ENCODE measurements around the gene OR6P1. TPM values are rescaled to one million over a fixed set of nuclear protein-coding genes. Genes with fewer than 3 reads are reported as not detected.

The OR6P1 gene
- total RNA-seq, 4 donors from 2014 or later = not detected

- no peak for TF ChIP-seq POLR2AphosphoS5 (IDR thresholded peaks at IDR 0.05)
- TF ChIP-seq, protein P1, sequence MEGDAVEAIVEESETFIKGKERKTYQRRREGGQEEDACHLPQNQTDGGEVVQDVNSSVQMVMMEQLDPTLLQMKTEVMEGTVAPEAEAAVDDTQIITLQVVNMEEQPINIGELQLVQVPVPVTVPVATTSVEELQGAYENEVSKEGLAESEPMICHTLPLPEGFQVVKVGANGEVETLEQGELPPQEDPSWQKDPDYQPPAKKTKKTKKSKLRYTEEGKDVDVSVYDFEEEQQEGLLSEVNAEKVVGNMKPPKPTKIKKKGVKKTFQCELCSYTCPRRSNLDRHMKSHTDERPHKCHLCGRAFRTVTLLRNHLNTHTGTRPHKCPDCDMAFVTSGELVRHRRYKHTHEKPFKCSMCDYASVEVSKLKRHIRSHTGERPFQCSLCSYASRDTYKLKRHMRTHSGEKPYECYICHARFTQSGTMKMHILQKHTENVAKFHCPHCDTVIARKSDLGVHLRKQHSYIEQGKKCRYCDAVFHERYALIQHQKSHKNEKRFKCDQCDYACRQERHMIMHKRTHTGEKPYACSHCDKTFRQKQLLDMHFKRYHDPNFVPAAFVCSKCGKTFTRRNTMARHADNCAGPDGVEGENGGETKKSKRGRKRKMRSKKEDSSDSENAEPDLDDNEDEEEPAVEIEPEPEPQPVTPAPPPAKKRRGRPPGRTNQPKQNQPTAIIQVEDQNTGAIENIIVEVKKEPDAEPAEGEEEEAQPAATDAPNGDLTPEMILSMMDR (IDR thresholded peaks at IDR 0.05) = no peak
- no peak for TF ChIP-seq EP300 (IDR thresholded peaks at IDR 0.05; ENCODE audit: low read depth)
- no peak for TF ChIP-seq POLR2A (IDR thresholded peaks at IDR 0.05)
- H3K27ac ChIP-seq = no peak overlapping the region
- no peak overlapping the region for H3K4me3 ChIP-seq
- no peaks in the 10 kb centered on the region for H3K4me1 ChIP-seq
- in situ Hi-C loops (cut with MboI; ENCODE audit: low pct_ligation_motif_present in 1 of 4, low pct_unique_long_range_greater_than_20kb in 1 of 4, low sequenced_read_pairs in 3 of 4) (no loop called here), intact Hi-C loops (cut with DNase I; ENCODE audit: low total_unique reads) (no loop called here)
- H3K27me3 ChIP-seq = no peaks in the 10 kb centered on the region
- H3K9me3 ChIP-seq = no peaks in the 10 kb centered on the region
- 85 to 94% methylated on average over 2 of the region's 2 CpGs for WGBS, 2 donors (ENCODE audit: low coverage in 1 of 2)
- DNase-seq = no peak
- no peaks in the 10 kb centered on the region for H3K36me3 ChIP-seq
These were observed 32.8 kb downstream of the OR6P1 start for GRCh38 chr1:158537609-158538008.

DNA sequence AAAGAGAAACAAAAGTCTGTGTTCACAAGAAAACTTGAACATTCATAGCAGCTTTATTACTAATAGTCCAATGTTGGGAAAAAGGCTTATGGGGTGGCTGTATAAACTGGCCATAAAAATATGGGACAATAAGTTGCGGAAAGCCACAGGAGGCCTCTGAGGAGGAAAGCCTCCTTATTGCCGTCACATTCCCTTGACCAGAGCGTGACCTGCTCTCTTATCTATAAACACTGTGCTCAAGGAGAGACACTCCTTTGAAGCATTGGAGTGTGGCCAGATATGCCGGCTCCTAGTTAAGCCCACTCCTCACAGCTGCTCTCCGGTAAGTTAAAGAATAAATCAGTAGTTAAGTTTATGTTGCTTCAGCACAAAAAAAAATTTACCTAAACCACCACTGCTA is 35.9 kb downstream of the OR6P1 start:
- WGBS, 2 donors (ENCODE audit: low coverage in 1 of 2) = 29 to 40% methylated on average over 1 to 5 of the region's 5 CpGs
- in situ Hi-C loops (cut with MboI; ENCODE audit: low pct_ligation_motif_present in 1 of 4, low pct_unique_long_range_greater_than_20kb in 1 of 4, low sequenced_read_pairs in 3 of 4) = no loop called here
- H3K27me3 ChIP-seq = no peaks in the 10 kb centered on the region
- H3K27ac ChIP-seq = no peak overlapping the region
- H3K36me3 ChIP-seq = no peaks in the 10 kb centered on the region
- TF ChIP-seq EP300 (IDR thresholded peaks at IDR 0.05; ENCODE audit: low read depth) (no peak), POLR2AphosphoS5 (IDR thresholded peaks at IDR 0.05) (no peak), POLR2A (IDR thresholded peaks at IDR 0.05) (no peak)
- TF ChIP-seq, protein P1 (IDR thresholded peaks at IDR 0.05) = no peak
- no peak overlapping the region for H3K4me3 ChIP-seq
- H3K4me1 ChIP-seq = no peaks in the 10 kb centered on the region
- H3K9me3 ChIP-seq = no peaks in the 10 kb centered on the region
- no peak for DNase-seq
- intact Hi-C loops (cut with DNase I; ENCODE audit: low total_unique reads) = no loop called here

DNA sequence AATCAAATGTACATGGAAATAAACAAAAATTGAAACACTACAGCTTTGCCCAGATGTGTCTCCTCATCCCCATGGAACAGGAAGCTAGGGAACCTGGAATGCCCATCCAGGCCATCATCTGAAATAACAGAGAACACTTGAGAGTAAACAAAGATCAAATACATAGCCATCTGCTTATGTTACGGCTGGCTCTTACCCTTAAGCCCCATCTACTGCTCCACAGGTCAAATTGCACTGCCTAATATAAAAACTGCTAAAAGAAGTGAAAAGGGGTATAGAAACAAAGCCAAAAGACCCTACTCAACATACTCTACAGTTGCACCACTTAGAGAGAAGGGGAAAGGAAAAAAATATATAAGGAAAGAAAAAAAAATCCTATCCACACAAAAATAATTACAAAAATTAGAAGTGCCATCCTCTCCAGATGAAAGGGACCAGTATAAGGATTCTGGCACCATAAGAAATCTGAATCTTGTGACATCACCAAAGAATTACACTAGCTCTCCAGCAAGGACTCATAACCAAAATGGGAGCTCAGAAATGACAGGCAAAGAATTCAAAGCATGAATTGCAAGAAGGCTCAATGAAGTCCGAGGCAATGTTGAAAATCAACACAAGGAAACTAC is 43.1 kb downstream of the OR6P1 start:
- 65 to 73% methylated on average over 2 of the region's 2 CpGs for WGBS, 2 donors (ENCODE audit: low coverage in 1 of 2)
- H3K4me3 ChIP-seq = no peak overlapping the region
- H3K4me1 ChIP-seq = no peaks in the 10 kb centered on the region
- DNase-seq = no peak
- intact Hi-C loops (cut with DNase I; ENCODE audit: low total_unique reads) (no loop called here), in situ Hi-C loops (cut with MboI; ENCODE audit: low pct_ligation_motif_present in 1 of 4, low pct_unique_long_range_greater_than_20kb in 1 of 4, low sequenced_read_pairs in 3 of 4) (no loop called here)
- peaks cover 0 to 4% of the 10 kb centered on the region in 2 donors for H3K9me3 ChIP-seq
- H3K36me3 ChIP-seq = no peaks in the 10 kb centered on the region
- H3K27me3 ChIP-seq = no peaks in the 10 kb centered on the region
- H3K27ac ChIP-seq = no peak overlapping the region
- TF ChIP-seq POLR2AphosphoS5 (IDR thresholded peaks at IDR 0.05) (no peak), POLR2A (IDR thresholded peaks at IDR 0.05) (no peak), EP300 (IDR thresholded peaks at IDR 0.05; ENCODE audit: low read depth) (no peak)
- TF ChIP-seq, protein P1 (IDR thresholded peaks at IDR 0.05) = no peak

DNA sequence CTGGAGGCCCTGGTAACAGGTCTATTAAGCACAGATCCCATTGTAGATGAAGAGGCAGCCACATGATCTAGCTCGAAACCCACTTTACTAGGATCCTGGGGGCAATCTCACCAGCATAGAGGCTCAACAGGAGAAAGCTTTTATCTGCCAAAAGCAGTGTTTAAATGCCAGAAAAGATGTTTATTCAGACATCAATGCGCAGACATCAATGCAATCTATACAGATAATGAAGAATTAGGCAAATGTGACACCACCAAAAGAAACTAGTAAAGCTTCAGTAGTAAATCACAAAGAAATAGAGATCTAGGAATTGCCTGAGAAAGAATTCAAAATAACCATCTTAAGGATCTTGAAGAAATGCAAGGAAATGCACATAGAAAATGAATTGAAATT is 48.7 kb downstream of the OR6P1 start:
- TF ChIP-seq EP300 (IDR thresholded peaks at IDR 0.05; ENCODE audit: low read depth) = no peak
- Histone ChIP-seq H3K9me3 (no peaks in the 10 kb centered on the region), H3K4me3 (no peak overlapping the region), H3K4me1 (no peaks in the 10 kb centered on the region), H3K27me3 (no peaks in the 10 kb centered on the region), H3K36me3 (no peaks in the 10 kb centered on the region), H3K27ac (no peak overlapping the region)
- WGBS, 2 donors (ENCODE audit: low coverage in 1 of 2) = 64 to 72% methylated on average over 2 of the region's 2 CpGs
- no peak for DNase-seq
- in situ Hi-C loops (cut with MboI; ENCODE audit: low pct_ligation_motif_present in 1 of 4, low pct_unique_long_range_greater_than_20kb in 1 of 4, low sequenced_read_pairs in 3 of 4) = loop anchor here in 2 of 4 donors (25.0 kb wide), 2 partner anchors 466 to 566 kb away; partner anchors contain the start of gene AIM2 (in 1 of the 2)
- intact Hi-C loops (cut with DNase I; ENCODE audit: low total_unique reads) = no loop called here

Data from transverse colon (tissue), 4 donors.